BJ (cell line): ENCODE measurements around the gene ARSD. TPM values are rescaled to one million over a fixed set of nuclear protein-coding genes. Genes with fewer than 3 reads are reported as not detected.
"Not testable (repeated sequence)": the region's sequence is repeated elsewhere in the genome, so short reads cannot be mapped to it uniquely, and the experiment has no call there.

Source experiments
- CTCF ChIA-PET: fragments of 350-600 bp; formaldehyde crosslinking; extraction: SDS; loops from one replicate; lab custom pipeline; 2021; ENCODE audit warnings: antibody characterized with exemption, inconsistent platforms; lab: Yijun Ruan, JAX
- POLR2A ChIA-PET: fragments of 300-600 bp; sonication (Branson Sonifier 250); formaldehyde crosslinking; extraction: SDS; loops from one replicate; lab custom pipeline; 2021; ENCODE audit warnings: antibody characterized with exemption; lab: Charles Lee
- DNase-seq: peaks from one replicate; pipeline ENCODE4 v3.0.0-alpha.2; 2011; ENCODE audit warnings: low read depth
- H3K27me3 ChIP-seq: 2 replicates; pipeline ENCODE4 v1.6.0; 2011; ENCODE audit warnings: low read length; ENCODE audit not compliant: control insufficient read depth, insufficient read depth
- H3K36me3 ChIP-seq: 2 replicates; pipeline ENCODE4 v1.5.1; 2011; ENCODE audit warnings: low read length; ENCODE audit not compliant: control insufficient read depth, insufficient read depth
- H3K4me3 ChIP-seq: 2 replicates; pipeline ENCODE4 v1.5.1; 2011; ENCODE audit warnings: low read depth, mild to moderate bottlenecking, control low read depth, low read length
- CTCF ChIP-seq: IDR thresholded peaks from 2 replicates; pipeline ENCODE4 v1.5.1; 2011; ENCODE audit warnings: low read depth, mild to moderate bottlenecking, control low read depth, inconsistent platforms, low read length, moderate library complexity; ENCODE audit not compliant: insufficient read depth
- polyA plus RNA-seq: library from polyadenylated mRNA; depleted of rRNA; stranded (reverse); fragments of >200 nt; gene quantifications from 2 replicates; pipeline ENCODE4 v1.2.3, GENCODE V29; 2011

Gene ARSD
- polyA plus RNA-seq, 1 experiment = 12.6 TPM

- no peak overlapping the region for H3K4me3 ChIP-seq
- H3K36me3 ChIP-seq = no peaks in the 10 kb centered on the region
- ChIA-PET POLR2A (no interaction called here), CTCF (no interaction called here)
- DNase-seq = no peak
- TF ChIP-seq CTCF = no peak
- no peaks in the 10 kb centered on the region for H3K27me3 ChIP-seq
Observed at GRCh38 chrX:2907295-2907694, 21.8 kb downstream of the ARSD start.

- Histone ChIP-seq H3K27me3 (no peaks in the 10 kb centered on the region), H3K4me3 (no peak overlapping the region), H3K36me3 (no peaks in the 10 kb centered on the region)
- POLR2A ChIA-PET = no interaction called here
- CTCF ChIA-PET = interaction anchor here (1.4 kb wide), 1 partner anchor 9 kb away, joined by 4 read pairs; no protein-coding TSS in a partner anchor
- DNase-seq = no peak
- no peak for TF ChIP-seq CTCF
Observed at GRCh38 chrX:2903366-2903765, 25.8 kb downstream of the ARSD start.

- H3K36me3 ChIP-seq = no peaks in the 10 kb centered on the region
- POLR2A ChIA-PET = no interaction called here
- CTCF ChIA-PET = no interaction called here
- no peak overlapping the region for H3K4me3 ChIP-seq
- H3K27me3 ChIP-seq = no peaks in the 10 kb centered on the region
- no peak for DNase-seq
- no peak for TF ChIP-seq CTCF
Observed at GRCh38 chrX:2902841-2903240, 26.3 kb downstream of the ARSD start.

GRCh38 chrX:2901367-2902036 lies 27.6 kb downstream of the ARSD start:
- Histone ChIP-seq H3K36me3 (no peaks in the 10 kb centered on the region), H3K4me3 (no peak overlapping the region), H3K27me3 (no peaks in the 10 kb centered on the region)
- POLR2A ChIA-PET = no interaction called here
- no peak for DNase-seq
- CTCF ChIA-PET = no interaction called here
- no peak for TF ChIP-seq CTCF

- ChIA-PET POLR2A (no interaction called here), CTCF (no interaction called here)
- H3K27me3 ChIP-seq = no peaks in the 10 kb centered on the region
- TF ChIP-seq CTCF = no peak
- no peak overlapping the region for H3K4me3 ChIP-seq
- DNase-seq = no peak
- no peaks in the 10 kb centered on the region for H3K36me3 ChIP-seq
Observed at GRCh38 chrX:2898846-2899512, 30.2 kb downstream of the ARSD start.

GRCh38 chrX:2897690-2898623 lies 31.2 kb downstream of the ARSD start:
- H3K4me3 ChIP-seq, H3K36me3 ChIP-seq, H3K27me3 ChIP-seq, POLR2A ChIA-PET, CTCF ChIA-PET, DNase-seq: not testable (repeated sequence)
